ENCODE measurements around the gene HS3ST6.
A peak's percentile ranks its signal among the peaks of the same experiment; 100 is the strongest.
"Not testable (repeated sequence)": the region's sequence is repeated elsewhere in the genome, so short reads cannot be mapped to it uniquely, and the experiment has no call there.

Gene HS3ST6

DNA sequence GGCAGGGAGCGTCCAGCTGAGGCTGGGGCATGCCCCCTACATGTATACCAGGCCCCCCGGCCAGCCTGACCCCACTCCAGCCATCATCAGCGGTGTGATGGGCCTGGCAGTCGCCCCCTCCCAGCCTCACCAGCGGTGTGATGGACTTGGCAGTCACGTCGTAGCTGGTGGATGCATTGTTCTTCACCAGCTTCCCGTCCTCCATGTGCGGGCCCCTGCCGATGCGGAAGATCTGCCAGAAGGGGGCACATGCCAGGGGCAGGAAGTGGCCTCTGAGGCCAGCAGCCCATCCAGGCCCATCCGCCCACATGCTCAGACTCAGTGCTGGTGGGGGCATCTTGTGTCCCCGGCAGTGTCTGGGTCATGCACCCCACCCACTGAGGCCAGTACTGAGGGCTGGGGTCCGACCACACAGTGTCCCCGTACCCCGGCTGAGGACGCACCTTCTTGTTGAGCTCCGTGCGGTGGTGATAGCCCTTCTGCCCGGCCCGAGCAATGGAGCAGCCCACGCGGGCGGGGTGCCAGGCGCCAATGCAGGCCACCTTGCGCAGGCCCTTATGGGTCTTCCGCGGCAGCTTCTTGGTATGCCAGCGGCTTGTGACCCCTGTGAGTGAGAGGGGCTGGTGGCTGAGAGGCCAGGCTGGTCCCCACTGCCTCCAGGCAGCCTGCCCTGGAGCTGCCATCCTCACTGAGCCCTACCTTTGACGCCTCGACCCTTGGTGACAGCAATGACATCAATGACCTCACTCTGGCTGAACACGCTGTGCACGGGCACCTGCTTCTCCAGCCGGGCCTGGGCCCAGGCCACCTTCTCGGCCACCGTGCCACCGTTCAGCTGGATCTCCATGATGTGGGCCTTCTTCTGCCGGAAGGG is 28.5 kb upstream of the HS3ST6 start:
- DNase-seq: no peak

GRCh38 chr16:1945559-1946391 is 27.6 kb upstream of the HS3ST6 start:
- no peak for DNase-seq

GRCh38 chr16:1944612-1945199 is 26.5 kb upstream of the HS3ST6 start:
- no peak for DNase-seq

DNA sequence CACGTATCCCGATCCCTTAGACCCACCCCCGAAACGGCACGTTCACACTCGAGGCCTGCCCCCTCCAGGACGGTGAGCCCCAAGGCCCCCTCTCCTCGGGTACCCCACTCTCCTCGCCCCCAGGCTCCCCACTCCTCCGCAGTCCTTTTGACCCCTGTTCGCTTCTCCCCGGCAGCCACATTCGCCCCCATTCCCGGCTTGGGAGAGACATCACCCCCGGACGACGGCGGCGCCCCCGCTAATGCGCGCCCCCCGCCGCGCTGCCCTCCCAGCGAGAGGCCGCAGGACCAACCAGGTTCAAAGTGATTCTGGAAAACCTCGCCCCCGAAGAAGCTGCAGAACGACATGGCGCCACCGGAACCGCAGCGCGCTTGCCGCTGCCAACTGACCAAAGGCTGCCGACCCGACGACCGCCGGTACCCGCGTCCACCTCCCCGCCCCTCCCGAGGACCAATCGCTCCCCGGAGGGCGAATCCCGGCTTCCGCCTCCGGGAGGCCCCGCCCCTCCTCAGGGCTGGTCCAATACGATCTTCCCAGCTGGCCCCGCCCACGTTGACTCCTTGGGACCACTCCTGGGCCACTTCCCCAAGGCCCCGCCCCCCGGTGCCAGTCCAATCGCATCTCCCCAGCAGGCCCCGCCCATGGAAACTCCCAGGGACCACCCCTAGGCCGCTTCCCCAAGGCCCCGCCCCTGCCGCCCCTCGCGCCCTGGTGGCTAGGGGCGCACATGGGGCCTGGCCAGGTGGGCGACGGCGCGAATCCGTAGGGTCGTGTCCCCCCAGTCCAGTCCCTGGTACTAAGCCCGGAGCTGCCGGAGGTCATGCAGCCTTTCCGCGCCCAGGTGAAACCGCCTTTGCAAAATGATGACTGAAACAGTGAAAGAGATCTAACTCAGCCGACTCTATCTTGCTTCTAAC is 24.9 kb upstream of the HS3ST6 start, which contains the start of gene MSRB1:
Gene MSRB1, minus strand, starts transcription at position 390 of the 917 bp plus-strand sequence. Its CDS starts 43 bp downstream, at position 347.
- peak; percentile 98 to 99 for DNase-seq

DNA sequence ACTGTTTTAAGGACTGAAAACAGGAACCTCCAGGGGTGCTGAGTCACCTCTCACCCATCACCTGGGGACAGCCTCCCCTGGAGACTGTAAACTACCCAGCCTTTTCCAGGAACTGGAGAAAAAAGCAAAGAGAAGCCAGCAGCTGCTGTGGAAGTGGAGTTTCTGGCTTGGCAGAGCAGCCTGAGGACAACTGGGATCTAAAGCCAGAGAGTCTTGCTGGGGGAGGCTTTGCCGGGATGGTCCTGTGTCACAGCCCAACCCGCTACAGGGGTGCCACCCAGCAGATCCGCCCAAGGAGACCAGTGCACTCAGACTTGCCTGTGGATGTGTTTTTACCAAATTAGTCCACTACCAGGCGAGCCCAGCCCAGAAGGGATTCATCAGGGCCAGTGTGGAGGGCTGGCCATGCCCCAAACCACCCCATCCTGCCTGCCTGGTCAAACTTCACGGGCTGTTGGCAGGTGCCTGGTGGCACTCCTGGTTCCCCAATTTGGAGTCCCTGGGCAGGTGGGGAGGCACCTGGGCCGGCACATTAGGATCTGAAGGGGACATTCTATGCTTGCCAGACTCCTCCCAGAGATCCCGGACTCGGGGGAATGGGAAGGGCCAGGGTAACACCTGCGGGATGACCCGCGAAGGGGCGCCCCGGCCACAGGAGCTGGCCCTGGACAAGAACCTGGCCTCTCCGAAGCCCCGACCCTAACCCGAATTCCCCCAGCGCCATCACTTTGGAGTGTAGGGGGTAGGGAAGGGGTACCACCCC is 24.0 kb upstream of the HS3ST6 start:
- DNase-seq: no peak

DNA sequence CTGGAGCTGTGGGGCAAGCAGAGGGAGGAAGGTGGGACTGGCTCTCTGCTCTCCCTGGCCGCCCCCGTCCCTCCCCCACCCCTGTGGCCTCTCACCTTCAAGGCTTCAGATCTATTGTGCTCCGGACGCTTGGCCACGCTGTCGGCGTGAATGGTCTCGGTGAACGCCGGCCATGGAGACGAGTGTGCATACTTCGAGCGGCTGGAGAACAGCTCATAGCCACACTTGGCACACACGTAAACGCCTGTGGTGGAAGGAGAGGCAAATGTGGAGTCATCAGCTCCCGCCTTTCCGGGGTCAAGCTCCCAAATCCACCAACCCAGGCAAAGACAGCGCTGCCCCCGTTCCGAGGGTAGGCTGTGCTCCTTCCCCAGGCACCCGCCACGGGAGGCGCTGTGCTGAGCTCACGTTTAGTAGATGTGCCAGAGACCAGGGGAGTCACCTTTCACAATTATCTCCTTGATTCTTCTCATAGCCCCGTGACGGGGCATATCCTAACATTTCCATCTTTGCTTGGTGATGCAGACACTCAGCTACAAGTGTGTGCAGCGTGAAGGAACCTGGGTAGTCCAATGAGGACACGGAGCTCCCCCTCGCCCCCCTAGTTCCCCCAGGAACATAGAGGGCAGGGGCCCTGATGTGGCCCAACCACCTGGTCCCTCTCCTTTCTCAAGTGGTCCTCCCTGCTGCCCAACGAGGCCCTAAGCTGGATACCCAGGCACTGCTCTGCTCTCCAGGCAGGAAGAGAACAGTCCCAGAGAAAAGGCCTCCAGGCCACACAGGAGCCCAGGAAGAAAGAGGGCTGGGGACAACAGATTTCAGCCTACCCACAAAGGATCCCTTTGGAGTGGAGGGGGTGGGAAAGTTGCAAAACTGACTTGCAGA is 23.2 kb upstream of the HS3ST6 start:
- DNase-seq: no peak

DNA sequence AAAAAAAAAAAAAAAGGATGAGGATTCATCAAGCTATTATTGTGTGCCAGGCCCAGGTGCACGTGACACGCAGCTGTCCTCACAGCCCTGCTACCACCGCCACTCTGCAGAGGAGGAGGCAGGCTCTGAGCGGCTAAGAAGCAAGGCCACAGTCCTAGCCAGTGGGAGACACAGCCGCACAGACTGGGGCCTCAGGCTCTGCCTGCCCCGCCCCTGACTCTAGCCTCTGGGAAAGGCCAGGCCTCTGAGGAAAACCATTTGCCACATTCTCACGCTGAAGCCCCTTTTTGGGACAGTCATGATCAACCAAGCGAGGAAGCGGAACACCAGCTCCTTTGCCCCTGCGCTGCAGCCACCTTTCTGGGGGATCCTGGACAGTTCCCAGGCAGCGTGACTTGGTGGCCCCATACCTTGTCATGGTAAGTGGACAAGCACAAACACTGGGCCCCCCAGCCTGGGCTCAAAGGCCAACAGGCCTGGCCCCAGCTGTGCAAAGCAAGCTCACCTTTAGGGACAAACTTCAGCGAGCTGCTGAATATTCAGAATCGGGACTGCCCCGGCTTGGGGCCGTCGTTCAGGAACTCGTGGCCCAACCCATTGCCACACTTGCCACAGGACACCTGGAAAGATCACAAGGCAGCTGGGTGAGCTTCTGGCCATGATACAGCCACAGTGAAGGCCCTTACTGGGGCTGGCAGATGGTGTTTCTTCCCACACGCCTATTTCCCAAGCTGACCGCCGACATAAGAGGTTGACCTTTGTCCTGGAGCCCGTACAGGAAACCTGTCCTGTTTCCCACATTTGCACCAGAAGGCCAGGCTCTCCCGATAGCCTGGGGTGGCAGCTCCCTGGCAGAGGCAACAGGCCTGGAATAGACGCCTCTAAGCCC is 22.3 kb upstream of the HS3ST6 start:
- DNase-seq: no peak

DNA sequence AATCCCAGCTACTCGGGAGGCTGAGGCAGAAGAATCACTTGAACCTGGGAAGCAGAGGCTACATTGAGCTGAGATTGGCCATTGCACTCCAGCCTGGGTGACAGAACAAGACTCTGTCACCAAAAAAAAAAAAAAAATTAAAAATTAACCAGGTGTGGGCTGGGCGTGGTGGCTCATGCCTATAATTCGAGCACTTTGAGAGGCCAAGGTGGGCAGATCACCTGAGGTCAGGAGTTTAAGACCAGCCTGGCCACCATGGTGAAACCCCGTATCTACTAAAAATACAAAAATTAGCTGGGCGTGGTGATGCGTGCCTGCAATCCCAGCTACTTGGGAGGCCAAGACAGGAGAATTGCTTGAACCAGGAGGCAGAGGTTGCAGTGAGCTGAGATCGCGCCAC is 21.6 kb upstream of the HS3ST6 start:
- not testable (repeated sequence) for DNase-seq

- no peak for DNase-seq
Measured at GRCh38 chr16:1938910-1939309, 20.7 kb upstream of the HS3ST6 start.

GRCh38 chr16:1938316-1938715 is 20.1 kb upstream of the HS3ST6 start:
- no peak for DNase-seq

DNA sequence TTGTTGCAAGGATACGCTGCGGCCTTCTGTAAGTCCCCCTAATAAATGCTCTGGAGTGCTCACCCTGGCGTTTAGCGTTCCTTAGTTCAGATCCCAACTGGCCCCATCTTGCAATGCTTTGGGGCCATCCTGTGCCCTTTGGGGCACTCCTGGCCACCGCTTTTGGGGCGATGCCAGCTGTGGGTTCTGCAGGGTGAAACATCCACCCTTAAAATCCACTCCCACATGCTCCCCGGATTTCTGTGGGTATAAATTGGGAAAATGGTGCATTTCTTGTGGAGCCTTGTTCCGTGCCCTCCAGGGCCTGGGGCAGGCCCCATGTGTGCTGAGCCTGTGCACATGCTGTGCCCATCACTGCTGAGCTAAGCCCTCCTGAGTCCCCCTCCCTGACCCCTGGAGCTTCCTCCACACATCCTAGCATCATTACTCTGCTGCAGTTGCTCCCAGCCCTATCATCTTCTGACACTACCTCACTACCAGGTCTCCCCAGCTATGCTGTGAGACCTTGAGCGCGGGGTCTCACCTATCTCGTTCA is 18.8 kb upstream of the HS3ST6 start:
- no peak for DNase-seq

DNA sequence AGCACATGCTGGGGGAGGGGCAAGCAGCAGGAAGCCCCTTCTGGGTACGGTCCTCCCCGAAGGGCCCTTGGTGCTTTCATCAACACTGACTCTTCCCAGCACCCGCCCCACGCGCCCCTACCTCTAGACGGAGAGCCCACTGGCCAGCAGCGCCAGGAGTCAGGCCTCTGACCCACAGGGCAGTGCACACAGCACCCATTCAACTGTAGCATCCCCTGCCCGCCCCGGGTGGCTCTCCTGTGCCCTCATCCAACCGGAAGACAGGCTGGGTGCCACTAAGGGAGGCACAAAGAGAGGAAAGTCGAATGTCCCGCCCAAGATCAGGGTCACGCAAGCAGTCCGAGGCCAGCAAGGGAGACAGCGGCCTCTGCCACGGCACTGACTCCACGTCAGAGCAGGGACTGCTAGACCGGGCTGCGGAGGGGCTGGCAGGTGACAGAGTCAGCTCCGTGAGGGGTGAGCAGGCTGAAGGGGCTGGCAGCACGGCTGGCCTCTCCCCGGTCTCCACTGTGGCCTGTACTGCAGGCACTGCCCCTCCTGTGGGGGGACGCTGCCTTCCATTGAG is 15.0 kb upstream of the HS3ST6 start:
- no peak for DNase-seq

DNA sequence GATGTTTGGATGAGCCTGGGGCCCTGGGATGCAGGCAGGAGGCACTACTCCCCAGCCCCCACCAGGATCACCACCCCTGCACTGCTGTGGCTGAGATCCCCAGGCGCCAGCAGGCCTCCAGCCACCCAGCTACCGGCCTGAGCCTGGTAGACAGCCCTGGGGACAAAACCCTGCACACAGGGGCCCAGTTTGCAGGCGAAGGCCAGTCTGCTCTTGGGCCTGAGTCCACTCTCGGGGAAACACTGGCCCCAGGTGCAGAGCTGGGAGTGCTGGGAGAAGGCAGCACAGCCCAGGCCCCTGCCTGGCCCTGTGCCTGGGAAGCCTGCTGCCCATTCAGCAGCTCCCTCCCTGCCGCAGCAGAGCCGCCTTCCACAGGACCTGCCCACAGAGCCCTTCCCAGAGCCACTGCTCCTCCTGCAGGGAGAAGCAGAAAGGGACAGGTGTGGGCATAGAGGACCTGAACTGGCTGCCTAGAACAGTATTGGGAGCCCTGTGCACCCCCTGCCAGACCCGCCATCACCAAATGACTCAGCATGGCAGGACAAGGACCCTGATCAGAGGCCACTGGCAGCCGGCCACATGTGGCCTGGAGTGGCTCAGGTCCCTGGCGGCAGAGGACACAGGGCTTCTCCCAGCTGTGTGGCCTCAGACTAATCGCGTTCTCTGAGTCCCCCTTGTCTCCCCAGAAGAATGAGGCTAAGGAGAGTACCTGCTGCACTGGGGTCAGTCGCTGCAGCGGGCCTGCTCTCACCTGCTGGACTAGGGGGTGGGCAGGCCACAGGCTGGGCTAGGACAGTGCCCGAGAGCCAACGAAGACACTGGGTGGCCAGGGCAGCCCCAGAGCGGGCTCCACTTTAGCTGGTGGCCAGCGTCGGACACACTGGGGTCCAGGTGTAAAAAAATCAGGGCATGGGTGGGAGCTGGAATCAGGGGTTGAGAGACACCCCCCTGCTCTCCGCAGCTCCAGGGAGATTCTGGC is 14.1 kb upstream of the HS3ST6 start:
- no peak for DNase-seq

DNA sequence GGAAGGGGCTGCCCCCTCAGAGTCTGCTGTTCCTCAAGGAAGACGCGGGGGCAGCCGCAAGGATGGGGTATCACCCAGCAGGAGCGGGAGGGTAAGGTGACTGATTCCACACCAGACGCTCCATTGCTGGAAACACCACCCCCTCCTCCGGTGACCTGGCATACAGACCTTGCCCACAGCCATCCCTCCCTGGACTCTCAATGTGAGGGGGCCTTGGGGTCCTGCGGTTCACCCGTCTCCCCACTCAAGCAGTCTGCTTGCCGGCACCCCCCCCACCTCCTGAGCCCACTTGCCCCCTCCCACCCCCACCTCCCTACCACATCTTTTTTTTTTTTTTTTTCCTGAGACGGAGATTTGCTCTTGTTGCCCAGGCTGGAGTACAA is 12.1 kb upstream of the HS3ST6 start:
- no peak for DNase-seq

GRCh38 chr16:1929578-1930337 is 11.5 kb upstream of the HS3ST6 start:
- peak in 1 of 2 experiments; percentile 88 for DNase-seq

DNA sequence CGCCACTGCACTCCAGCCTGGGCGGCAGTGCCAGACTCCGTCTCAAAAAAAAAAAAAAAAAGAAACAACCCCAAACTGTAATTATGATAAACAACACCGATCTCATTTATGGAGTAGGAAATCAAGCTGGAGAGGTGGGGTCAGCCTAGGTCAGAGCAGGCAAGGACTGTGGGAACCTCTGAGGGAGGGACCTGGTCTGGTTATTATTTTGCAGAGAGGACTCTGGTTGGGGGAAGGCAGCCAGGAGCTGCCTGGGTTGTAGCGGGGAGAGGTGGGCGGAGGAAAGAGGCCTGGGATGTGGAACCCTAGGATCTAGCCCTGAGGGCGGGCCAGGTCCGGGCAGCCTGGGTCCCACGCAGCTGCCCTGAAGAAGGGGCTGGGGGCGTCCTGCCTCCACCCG is 10.9 kb upstream of the HS3ST6 start:
- no peak for DNase-seq

DNA sequence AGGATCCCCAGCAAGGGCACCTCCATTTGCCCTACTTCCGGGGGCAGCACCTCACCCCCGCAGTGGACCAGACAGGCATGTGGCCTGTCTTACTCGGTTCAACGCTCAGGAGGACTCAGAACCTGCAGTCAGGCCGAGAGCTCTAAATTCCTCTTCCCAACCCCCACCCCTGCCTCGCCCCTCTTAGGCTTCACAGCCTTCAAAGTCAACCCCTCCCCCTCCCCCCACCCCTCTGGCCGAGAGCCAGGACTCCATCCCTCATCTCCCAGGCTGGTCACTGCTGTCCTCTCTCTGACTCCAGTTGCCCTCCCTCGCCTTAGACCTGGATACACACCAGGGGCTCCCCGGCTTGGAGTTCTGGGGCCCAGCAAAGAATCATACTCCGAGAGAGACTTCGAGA is 8.1 kb upstream of the HS3ST6 start:
- DNase-seq: no peak
